ENCODE data around the gene KRT32.

DNA sequence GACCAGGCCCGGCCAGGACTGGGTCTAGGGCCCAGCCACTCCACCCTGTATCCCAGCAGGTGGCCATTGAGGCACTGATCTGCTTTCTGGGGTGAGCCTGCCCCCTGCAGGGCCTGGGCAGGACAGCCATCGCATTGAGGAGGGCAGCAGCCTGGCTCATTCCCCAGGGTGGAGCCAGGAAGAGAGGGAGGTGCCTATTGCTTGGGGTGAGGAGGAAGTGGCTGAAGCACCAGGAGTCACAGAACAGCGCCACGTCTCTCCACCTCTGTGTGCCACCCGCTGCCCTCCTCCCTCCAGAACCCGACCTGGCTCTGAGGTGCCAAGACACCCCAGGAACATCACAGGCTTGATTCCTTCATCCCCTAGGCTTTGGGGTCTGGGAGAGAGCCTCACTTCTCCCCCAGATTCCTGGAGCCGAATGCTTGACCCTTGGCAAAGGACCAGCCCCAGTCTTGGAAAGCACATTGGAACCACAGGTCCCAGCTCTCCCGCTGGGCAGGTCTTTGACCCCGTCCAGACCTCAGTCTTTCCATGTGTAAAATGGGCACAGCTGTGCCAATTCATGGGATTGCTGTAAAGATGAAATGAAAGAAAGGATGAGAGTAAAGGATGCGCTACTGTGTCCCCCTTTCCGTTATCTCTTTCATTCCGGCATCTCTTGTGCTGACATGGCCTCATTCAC is 29.8 kb upstream of the KRT32 start:
- TF ChIP-seq, protein P1, sequence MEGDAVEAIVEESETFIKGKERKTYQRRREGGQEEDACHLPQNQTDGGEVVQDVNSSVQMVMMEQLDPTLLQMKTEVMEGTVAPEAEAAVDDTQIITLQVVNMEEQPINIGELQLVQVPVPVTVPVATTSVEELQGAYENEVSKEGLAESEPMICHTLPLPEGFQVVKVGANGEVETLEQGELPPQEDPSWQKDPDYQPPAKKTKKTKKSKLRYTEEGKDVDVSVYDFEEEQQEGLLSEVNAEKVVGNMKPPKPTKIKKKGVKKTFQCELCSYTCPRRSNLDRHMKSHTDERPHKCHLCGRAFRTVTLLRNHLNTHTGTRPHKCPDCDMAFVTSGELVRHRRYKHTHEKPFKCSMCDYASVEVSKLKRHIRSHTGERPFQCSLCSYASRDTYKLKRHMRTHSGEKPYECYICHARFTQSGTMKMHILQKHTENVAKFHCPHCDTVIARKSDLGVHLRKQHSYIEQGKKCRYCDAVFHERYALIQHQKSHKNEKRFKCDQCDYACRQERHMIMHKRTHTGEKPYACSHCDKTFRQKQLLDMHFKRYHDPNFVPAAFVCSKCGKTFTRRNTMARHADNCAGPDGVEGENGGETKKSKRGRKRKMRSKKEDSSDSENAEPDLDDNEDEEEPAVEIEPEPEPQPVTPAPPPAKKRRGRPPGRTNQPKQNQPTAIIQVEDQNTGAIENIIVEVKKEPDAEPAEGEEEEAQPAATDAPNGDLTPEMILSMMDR (IDR thresholded peaks at IDR 0.05 in 2 of 3, conservative IDR thresholded peaks at IDR 0.05 in 1 of 3; ENCODE audit: borderline replicate concordance in 1 of 3, insufficient read depth in 1 of 3, low read depth in 2 of 3, low read length in 2 of 3): peak; percentile 94 to 96 (median 95)
- TF ChIP-seq RAD21 (IDR thresholded peaks at IDR 0.05; ENCODE audit: low read depth) (peak; percentile 100), SP1 (IDR thresholded peaks at IDR 0.05; ENCODE audit: low read depth) (peak; percentile 56), POLR2A (IDR thresholded peaks at IDR 0.05; ENCODE audit: borderline replicate concordance, extremely low read depth, insufficient read depth, insufficient read length) (peak; percentile 74), EZH2 (IDR thresholded peaks at IDR 0.05) (no peak), FOSL1 (IDR thresholded peaks at IDR 0.05; ENCODE audit: low read depth) (no peak), CEBPB (IDR thresholded peaks at IDR 0.05; ENCODE audit: low read depth) (no peak), EZH2phosphoT487 (IDR thresholded peaks at IDR 0.05; ENCODE audit: borderline replicate concordance) (no peak), ZFX (IDR thresholded peaks at IDR 0.05) (no peak), POLR2AphosphoS5 (IDR thresholded peaks at IDR 0.05; ENCODE audit: low read depth, low read length) (peak; percentile 84)
- TF ChIP-seq, protein P2, sequence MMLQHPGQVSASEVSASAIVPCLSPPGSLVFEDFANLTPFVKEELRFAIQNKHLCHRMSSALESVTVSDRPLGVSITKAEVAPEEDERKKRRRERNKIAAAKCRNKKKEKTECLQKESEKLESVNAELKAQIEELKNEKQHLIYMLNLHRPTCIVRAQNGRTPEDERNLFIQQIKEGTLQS (IDR thresholded peaks at IDR 0.05): no peak
- TF ChIP-seq, protein P3, sequence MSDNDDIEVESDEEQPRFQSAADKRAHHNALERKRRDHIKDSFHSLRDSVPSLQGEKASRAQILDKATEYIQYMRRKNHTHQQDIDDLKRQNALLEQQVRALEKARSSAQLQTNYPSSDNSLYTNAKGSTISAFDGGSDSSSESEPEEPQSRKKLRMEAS (IDR thresholded peaks at IDR 0.05): peak; percentile 66; the same call in 1 of the 2 replicates
- TF ChIP-seq, protein P4, sequence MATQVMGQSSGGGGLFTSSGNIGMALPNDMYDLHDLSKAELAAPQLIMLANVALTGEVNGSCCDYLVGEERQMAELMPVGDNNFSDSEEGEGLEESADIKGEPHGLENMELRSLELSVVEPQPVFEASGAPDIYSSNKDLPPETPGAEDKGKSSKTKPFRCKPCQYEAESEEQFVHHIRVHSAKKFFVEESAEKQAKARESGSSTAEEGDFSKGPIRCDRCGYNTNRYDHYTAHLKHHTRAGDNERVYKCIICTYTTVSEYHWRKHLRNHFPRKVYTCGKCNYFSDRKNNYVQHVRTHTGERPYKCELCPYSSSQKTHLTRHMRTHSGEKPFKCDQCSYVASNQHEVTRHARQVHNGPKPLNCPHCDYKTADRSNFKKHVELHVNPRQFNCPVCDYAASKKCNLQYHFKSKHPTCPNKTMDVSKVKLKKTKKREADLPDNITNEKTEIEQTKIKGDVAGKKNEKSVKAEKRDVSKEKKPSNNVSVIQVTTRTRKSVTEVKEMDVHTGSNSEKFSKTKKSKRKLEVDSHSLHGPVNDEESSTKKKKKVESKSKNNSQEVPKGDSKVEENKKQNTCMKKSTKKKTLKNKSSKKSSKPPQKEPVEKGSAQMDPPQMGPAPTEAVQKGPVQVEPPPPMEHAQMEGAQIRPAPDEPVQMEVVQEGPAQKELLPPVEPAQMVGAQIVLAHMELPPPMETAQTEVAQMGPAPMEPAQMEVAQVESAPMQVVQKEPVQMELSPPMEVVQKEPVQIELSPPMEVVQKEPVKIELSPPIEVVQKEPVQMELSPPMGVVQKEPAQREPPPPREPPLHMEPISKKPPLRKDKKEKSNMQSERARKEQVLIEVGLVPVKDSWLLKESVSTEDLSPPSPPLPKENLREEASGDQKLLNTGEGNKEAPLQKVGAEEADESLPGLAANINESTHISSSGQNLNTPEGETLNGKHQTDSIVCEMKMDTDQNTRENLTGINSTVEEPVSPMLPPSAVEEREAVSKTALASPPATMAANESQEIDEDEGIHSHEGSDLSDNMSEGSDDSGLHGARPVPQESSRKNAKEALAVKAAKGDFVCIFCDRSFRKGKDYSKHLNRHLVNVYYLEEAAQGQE (IDR thresholded peaks at IDR 0.05; ENCODE audit: low read depth): no peak
- TF ChIP-seq, protein P5, sequence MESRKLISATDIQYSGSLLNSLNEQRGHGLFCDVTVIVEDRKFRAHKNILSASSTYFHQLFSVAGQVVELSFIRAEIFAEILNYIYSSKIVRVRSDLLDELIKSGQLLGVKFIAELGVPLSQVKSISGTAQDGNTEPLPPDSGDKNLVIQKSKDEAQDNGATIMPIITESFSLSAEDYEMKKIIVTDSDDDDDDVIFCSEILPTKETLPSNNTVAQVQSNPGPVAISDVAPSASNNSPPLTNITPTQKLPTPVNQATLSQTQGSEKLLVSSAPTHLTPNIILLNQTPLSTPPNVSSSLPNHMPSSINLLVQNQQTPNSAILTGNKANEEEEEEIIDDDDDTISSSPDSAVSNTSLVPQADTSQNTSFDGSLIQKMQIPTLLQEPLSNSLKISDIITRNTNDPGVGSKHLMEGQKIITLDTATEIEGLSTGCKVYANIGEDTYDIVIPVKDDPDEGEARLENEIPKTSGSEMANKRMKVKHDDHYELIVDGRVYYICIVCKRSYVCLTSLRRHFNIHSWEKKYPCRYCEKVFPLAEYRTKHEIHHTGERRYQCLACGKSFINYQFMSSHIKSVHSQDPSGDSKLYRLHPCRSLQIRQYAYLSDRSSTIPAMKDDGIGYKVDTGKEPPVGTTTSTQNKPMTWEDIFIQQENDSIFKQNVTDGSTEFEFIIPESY (IDR thresholded peaks at IDR 0.05; ENCODE audit: extremely low read depth, insufficient replicate concordance, low read length): peak; percentile 47
